CD14-positive monocyte (primary cell): ENCODE results near the gene GATA5. TPM values are rescaled to one million over a fixed set of nuclear protein-coding genes. Genes with fewer than 3 reads are reported as not detected.
A peak's percentile ranks its signal among the peaks of the same experiment; 100 is the strongest.

ENCODE experiments used
- DNase-seq, 3 donors: peaks; one replicate each; pipeline ENCODE4 v3.0.0-alpha.2; 2011 to 2022
- H2AFZ ChIP-seq: 2 replicates; pipeline ENCODE4 v1.6.0; 2012; ENCODE audit warnings: mild to moderate bottlenecking, low read depth, low read length, inconsistent platforms; ENCODE audit not compliant: insufficient read depth, poor library complexity, severe bottlenecking
- H3K27ac ChIP-seq, 2 donors: 1 replicate in 1 of 2; 2 replicates in 1 of 2; pipeline ENCODE4 v1.5.1; 2012 to 2013; ENCODE audit warnings: low read length in 2 of 2, control low read depth in 1 of 2, inconsistent platforms in 1 of 2, low read depth in 1 of 2, mild to moderate bottlenecking in 1 of 2
- H3K27me3 ChIP-seq, 2 donors: one replicate each; pipeline versions ENCODE4 v1.6.0 to v1.6.1; 2011 to 2013; ENCODE audit warnings: low read length in 2 of 2; ENCODE audit not compliant: control insufficient read depth in 2 of 2, insufficient read depth in 2 of 2
- H3K36me3 ChIP-seq, 2 donors: replicated peaks in 1 of 2; 1 replicate in 1 of 2; 2 replicates in 1 of 2; pipeline versions ENCODE4 v1.5.1 to v1.6.1; 2012 to 2013; ENCODE audit warnings: low read length in 2 of 2, control low read depth in 1 of 2, inconsistent platforms in 1 of 2, mild to moderate bottlenecking in 1 of 2; ENCODE audit not compliant: insufficient read depth in 2 of 2, control insufficient read depth in 1 of 2
- H3K4me1 ChIP-seq, 2 donors: 1 replicate in 1 of 2; 2 replicates in 1 of 2; pipeline versions ENCODE4 v1.5.1 to v1.6.1; 2012 to 2013; ENCODE audit warnings: low read length in 2 of 2, control low read depth in 1 of 2, inconsistent platforms in 1 of 2, mild to moderate bottlenecking in 1 of 2, moderate library complexity in 1 of 2; ENCODE audit not compliant: insufficient read depth in 2 of 2, control insufficient read depth in 1 of 2
- H3K4me2 ChIP-seq: replicated peaks from 2 replicates; pipeline ENCODE3; 2012; ENCODE audit warnings: low read length, moderate library complexity, mild to moderate bottlenecking; ENCODE audit not compliant: poor library complexity, severe bottlenecking; ENCODE audit errors: extremely low read depth
- H3K4me3 ChIP-seq, 3 experiments: fragments of 200-600 bp in 1 of 3; sonication (generic) in 1 of 3; replicated peaks in 1 of 3; 1 replicate in 2 of 3; 2 replicates in 1 of 3; pipeline ENCODE4 v1.5.1; 2011 to 2013; ENCODE audit warnings: low read length in 3 of 3, mild to moderate bottlenecking in 3 of 3, control low read depth in 2 of 3, low read depth in 2 of 3, inconsistent platforms in 1 of 3, moderate library complexity in 1 of 3
- H3K79me2 ChIP-seq: 2 replicates; pipeline ENCODE4 v1.6.0; 2012; ENCODE audit warnings: mild to moderate bottlenecking, control low read depth, inconsistent platforms, low read length, moderate library complexity; ENCODE audit not compliant: insufficient read depth
- H3K9ac ChIP-seq: 2 replicates; pipeline ENCODE4 v1.6.0; 2017; ENCODE audit warnings: low read length, mild to moderate bottlenecking; ENCODE audit not compliant: insufficient read depth, poor library complexity, severe bottlenecking
- H3K9me3 ChIP-seq, 2 donors: replicated peaks in 1 of 2; 1 replicate in 1 of 2; 2 replicates in 1 of 2; pipeline versions ENCODE4 v1.5.1 to v1.6.1; 2012 to 2013; ENCODE audit warnings: low read length in 2 of 2, control low read depth in 1 of 2; ENCODE audit not compliant: control insufficient read depth in 1 of 2, insufficient read depth in 1 of 2
- H4K20me1 ChIP-seq: 2 replicates; pipeline ENCODE4 v1.6.0; 2012; ENCODE audit warnings: mild to moderate bottlenecking, low read length, control low read depth, moderate library complexity; ENCODE audit not compliant: insufficient read depth
- H3K27ac Mint-ChIP-seq, 7 donors: one replicate each; pipeline ENCODE4 v1.8.0; 2020; ENCODE audit warnings: mild to moderate bottlenecking in 7 of 7, mixed read lengths in 7 of 7, moderate library complexity in 6 of 7, inconsistent platforms in 2 of 7
- H3K27me3 Mint-ChIP-seq, 3 donors: one replicate each; pipeline ENCODE4 v1.8.0; 2021 to 2022; ENCODE audit warnings: low read depth in 3 of 3, mild to moderate bottlenecking in 3 of 3, mixed read lengths in 3 of 3, moderate library complexity in 3 of 3, inconsistent platforms in 1 of 3
- H3K36me3 Mint-ChIP-seq, 2 donors: one replicate each; pipeline ENCODE4 v1.8.0; 2020; ENCODE audit warnings: mixed read lengths in 2 of 2, inconsistent platforms in 1 of 2, mild to moderate bottlenecking in 1 of 2
- H3K4me1 Mint-ChIP-seq: one replicate; pipeline ENCODE4 v1.8.0; 2020; ENCODE audit warnings: mild to moderate bottlenecking, mixed read lengths
- H3K4me3 Mint-ChIP-seq, 2 donors: one replicate each; pipeline ENCODE4 v1.8.0; 2020; ENCODE audit warnings: mild to moderate bottlenecking in 2 of 2, mixed read lengths in 2 of 2, moderate library complexity in 1 of 2
- H3K9me3 Mint-ChIP-seq, 7 donors: one replicate each; pipeline ENCODE4 v1.8.0; 2020 to 2022; ENCODE audit warnings: mixed read lengths in 7 of 7, mild to moderate bottlenecking in 6 of 7, moderate library complexity in 6 of 7, inconsistent platforms in 2 of 7
- WGBS: methylation state at CpG from one replicate; pipeline ENCODE4 v1.1.5; 2013; ENCODE audit warnings: missing lambda C conversion rate; ENCODE audit not compliant: insufficient coverage; 5-methylcytosine and 5-hydroxymethylcytosine counted together
- intact Hi-C, 2 donors: fragments of 100-400 bp; cut with micrococcal nuclease; formaldehyde crosslinking; loops; one replicate each; pipeline versions ENCODE4 v1.15.0 to v1.15.1; 2023
- polyA plus RNA-seq, 3 donors: library from polyadenylated mRNA; depleted of rRNA in 1 of 3; unstranded in 2 of 3; stranded (reverse) in 1 of 3; fragments of 300-500 nt in 2 of 3; fragments of >200 nt in 1 of 3; fragmentation: Illumina TruSeq in 2 of 3; gene quantifications; 1 replicate in 2 of 3; 2 replicates in 1 of 3; pipeline ENCODE4 v1.2.3, GENCODE V29; 2012 to 2021
- TF ChIP-seq, protein P1 (sequence below): fragments of 200-600 bp; IDR thresholded peaks from one replicate; pipeline ENCODE4 v1.8.0; 2022; ENCODE audit warnings: antibody characterized with exemption, mild to moderate bottlenecking

GATA5 gene
- polyA plus RNA-seq, 3 donors = not detected

DNA sequence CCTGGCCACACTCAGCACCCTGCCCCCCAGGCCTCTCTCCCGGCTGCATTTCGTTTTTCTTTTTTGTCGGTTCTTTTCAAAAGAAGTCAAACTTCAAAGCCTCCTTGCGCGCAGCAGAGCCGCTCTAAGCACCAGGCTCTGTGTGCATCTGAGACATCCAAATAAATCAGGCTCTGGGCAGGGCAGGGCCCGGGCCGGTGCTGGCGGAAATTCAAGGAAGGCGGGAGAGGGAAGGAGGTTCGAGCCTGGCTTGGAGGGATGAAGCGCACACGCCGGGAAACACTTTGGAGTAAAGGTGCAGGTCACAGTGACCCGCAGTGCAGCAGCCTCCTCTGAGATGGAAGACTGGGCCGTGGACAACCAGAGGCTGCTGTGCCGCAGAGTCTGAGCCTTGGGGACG is 5.8 kb downstream of the GATA5 start:
- no peak for DNase-seq
- no peaks in the 10 kb centered on the region for H3K36me3 ChIP-seq
- H3K4me2 ChIP-seq = no peak overlapping the region
- TF ChIP-seq, protein P1, sequence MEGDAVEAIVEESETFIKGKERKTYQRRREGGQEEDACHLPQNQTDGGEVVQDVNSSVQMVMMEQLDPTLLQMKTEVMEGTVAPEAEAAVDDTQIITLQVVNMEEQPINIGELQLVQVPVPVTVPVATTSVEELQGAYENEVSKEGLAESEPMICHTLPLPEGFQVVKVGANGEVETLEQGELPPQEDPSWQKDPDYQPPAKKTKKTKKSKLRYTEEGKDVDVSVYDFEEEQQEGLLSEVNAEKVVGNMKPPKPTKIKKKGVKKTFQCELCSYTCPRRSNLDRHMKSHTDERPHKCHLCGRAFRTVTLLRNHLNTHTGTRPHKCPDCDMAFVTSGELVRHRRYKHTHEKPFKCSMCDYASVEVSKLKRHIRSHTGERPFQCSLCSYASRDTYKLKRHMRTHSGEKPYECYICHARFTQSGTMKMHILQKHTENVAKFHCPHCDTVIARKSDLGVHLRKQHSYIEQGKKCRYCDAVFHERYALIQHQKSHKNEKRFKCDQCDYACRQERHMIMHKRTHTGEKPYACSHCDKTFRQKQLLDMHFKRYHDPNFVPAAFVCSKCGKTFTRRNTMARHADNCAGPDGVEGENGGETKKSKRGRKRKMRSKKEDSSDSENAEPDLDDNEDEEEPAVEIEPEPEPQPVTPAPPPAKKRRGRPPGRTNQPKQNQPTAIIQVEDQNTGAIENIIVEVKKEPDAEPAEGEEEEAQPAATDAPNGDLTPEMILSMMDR = no peak
- no peaks in the 10 kb centered on the region for H3K9me3 ChIP-seq
- WGBS = 54% methylated on average over 18 of the region's 18 CpGs
- no peak overlapping the region for H2AFZ ChIP-seq
- no peak overlapping the region for H3K9ac ChIP-seq
- H3K27ac ChIP-seq = no peak overlapping the region
- peaks cover 34 to 52% (median 39%) of the 10 kb centered on the region in 3 donors for H3K27me3 Mint-ChIP-seq
- no peaks in the 10 kb centered on the region for H3K36me3 Mint-ChIP-seq
- H3K9me3 Mint-ChIP-seq = peaks cover 0 to 3% (median 0%) of the 10 kb centered on the region in 7 donors
- H3K27me3 ChIP-seq = peaks cover 9 to 46% of the 10 kb centered on the region in 2 donors
- no peaks in the 10 kb centered on the region for H4K20me1 ChIP-seq
- no peaks in the 10 kb centered on the region for H3K4me1 Mint-ChIP-seq
- intact Hi-C loops = no loop called here
- no peaks in the 10 kb centered on the region for H3K4me1 ChIP-seq
- H3K4me3 ChIP-seq = no peak overlapping the region
- H3K27ac Mint-ChIP-seq = peak overlapping the region in 1 of 7 donors; percentile 7
- peak overlapping the region in 1 of 2 donors; percentile 59 for H3K4me3 Mint-ChIP-seq
- H3K79me2 ChIP-seq = no peaks in the 10 kb centered on the region

- H3K4me3 Mint-ChIP-seq = peak overlapping the region in 1 of 2 donors; percentile 31
- intact Hi-C loops = no loop called here
- DNase-seq = no peak
- Histone ChIP-seq H3K4me1 (no peaks in the 10 kb centered on the region), H2AFZ (no peak overlapping the region), H3K9ac (no peak overlapping the region), H3K4me2 (no peak overlapping the region), H3K27me3 (peaks cover 2 to 40% of the 10 kb centered on the region in 2 donors), H3K79me2 (no peaks in the 10 kb centered on the region), H3K36me3 (no peaks in the 10 kb centered on the region), H3K9me3 (no peaks in the 10 kb centered on the region), H4K20me1 (no peaks in the 10 kb centered on the region), H3K27ac (no peak overlapping the region), H3K4me3 (no peak overlapping the region)
- no peaks in the 10 kb centered on the region for H3K36me3 Mint-ChIP-seq
- H3K4me1 Mint-ChIP-seq = no peaks in the 10 kb centered on the region
- no peak overlapping the region for H3K27ac Mint-ChIP-seq
- WGBS = 88% methylated on average over 15 of the region's 17 CpGs
- H3K27me3 Mint-ChIP-seq = peaks cover 28 to 45% (median 34%) of the 10 kb centered on the region in 3 donors
- TF ChIP-seq, protein P1 = no peak
- H3K9me3 Mint-ChIP-seq = no peaks in the 10 kb centered on the region
Observed at GRCh38 chr20:62469352-62469751, 6.4 kb downstream of the GATA5 start.
